GM21423 (cell line): ENCODE results near the gene PROSER3.
"Not testable (repeated sequence)": the region's sequence is repeated elsewhere in the genome, so short reads cannot be mapped to it uniquely, and the experiment has no call there.

Source experiments
- ATAC-seq: cut with Tn5 transposase; IDR thresholded peaks from one replicate; pipeline ENCODE4 v1.9.1; 2021; ENCODE audit warnings: mild to moderate bottlenecking, moderate library complexity; ENCODE audit not compliant: unreplicated experiment

Gene PROSER3

GRCh38 chr19:35753634-35754369 is 4.2 kb upstream of the PROSER3 start:
- no peak for ATAC-seq

- ATAC-seq = no peak
These were observed 3.4 kb upstream of the PROSER3 start for GRCh38 chr19:35754370-35755130.

- ATAC-seq = no peak
These were observed 2.8 kb upstream of the PROSER3 start for GRCh38 chr19:35755131-35755549.

- no peak for ATAC-seq
These were observed 2.2 kb upstream of the PROSER3 start for GRCh38 chr19:35755550-35756376.

GRCh38 chr19:35756377-35757230 is 1.4 kb upstream of the PROSER3 start, which contains the start of gene HSPB6:
Gene HSPB6 (minus strand): TSS chr19:35757029. CDS start chr19:35757008, 21 bp downstream.
- ATAC-seq = no peak

- ATAC-seq = no peak
These were observed 686 bp upstream of the PROSER3 start for GRCh38 chr19:35757231-35757748.

- ATAC-seq = no peak
These were observed 1.7 kb downstream of the PROSER3 start for GRCh38 chr19:35759697-35760096.

- ATAC-seq = no peak
These were observed 2.9 kb downstream of the PROSER3 start for GRCh38 chr19:35760711-35761349.

GRCh38 chr19:35764432-35765315 is 6.7 kb downstream of the PROSER3 start:
- no peak for ATAC-seq

GRCh38 chr19:35766571-35767104 is 8.7 kb downstream of the PROSER3 start:
- ATAC-seq = no peak

GRCh38 chr19:35767288-35768081 is 9.5 kb downstream of the PROSER3 start:
- no peak for ATAC-seq

- ATAC-seq = no peak
These were observed 10.1 kb downstream of the PROSER3 start for GRCh38 chr19:35768082-35768421.

GRCh38 chr19:35772362-35772761 is 14.4 kb downstream of the PROSER3 start:
- ATAC-seq = not testable (repeated sequence)

- ATAC-seq = no peak
These were observed 15.2 kb downstream of the PROSER3 start for GRCh38 chr19:35773020-35773806.

GRCh38 chr19:35774274-35775045 is 16.5 kb downstream of the PROSER3 start:
- no peak for ATAC-seq

- ATAC-seq = no peak
These were observed 17.0 kb downstream of the PROSER3 start for GRCh38 chr19:35775046-35775297.
